GM18868 (cell line): ENCODE data around the gene CDK5RAP1.

Source experiments
- ATAC-seq: cut with Tn5 transposase; IDR thresholded peaks from one replicate; pipeline ENCODE4 v1.9.1; 2021; ENCODE audit warnings: mild to moderate bottlenecking, moderate library complexity; ENCODE audit not compliant: unreplicated experiment

Gene CDK5RAP1

DNA sequence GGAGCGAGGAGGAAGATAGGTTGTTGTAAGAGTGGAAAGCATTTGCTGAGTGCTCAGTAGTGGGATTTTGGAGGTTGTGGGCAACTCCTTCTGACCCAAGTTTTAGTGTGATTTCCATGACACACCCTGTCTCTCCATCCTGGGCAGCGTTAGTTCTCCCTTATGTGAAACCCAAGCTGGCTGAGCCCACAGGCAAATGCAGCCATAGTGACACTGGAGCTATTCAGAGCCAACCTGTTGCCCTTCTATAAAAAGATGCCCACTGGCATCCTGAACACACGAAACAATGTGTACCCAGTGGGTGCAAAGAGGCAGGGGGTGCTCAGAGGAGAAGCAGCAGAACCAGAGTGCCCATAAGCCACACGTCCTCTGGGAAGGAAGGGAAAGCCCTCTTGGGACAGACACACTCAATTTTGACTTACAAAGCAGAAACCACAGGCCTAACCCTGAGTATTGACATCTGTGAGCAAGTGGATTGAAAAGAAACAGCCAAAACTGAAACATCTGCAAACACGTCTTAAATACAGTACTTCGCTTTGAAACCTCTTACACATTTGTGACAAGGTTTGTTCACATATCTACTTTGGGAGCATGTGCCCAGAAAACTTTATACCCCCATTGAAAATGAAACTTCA, 63.7 kb downstream of the CDK5RAP1 start:
- no peak for ATAC-seq

DNA sequence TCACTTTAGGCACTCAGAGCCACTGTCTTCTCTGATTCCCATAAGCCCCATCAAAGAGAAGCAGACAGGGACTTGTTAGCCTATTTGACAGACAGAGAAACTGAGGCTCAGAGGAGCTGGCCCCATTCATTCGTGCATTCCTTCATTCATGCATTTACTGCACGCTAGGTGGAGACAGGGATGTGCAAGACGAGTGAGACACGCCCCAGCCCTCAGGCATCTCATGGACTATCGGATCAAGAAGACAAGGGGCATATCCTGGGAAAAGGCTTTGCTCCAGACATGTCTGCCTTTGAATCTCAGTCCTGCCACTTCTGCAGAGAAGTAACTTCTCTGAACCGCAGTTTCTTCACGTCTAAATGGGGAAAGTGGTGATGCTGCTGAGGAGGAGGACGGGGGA, 64.2 kb downstream of the CDK5RAP1 start:
- ATAC-seq: no peak

DNA sequence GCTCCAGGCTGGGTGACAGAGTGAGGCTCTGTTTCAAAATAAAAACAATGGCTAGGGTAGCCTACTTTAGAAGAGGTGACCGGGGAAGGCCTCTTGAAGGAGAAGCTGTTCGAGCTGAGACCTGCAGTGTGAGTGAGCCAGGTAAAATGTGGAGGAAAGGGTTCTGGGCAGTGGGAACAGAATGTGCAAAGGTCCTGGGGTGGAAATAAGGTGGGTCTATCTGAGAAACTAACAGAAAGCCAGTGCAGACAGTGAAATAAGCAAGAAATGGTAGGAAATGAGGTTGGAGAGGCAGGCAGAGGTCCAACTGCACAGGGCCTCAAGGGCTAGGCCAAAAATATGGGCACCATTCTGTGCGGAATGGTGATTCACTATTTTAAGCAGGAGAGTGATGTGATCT, 64.9 kb downstream of the CDK5RAP1 start:
- no peak for ATAC-seq

DNA sequence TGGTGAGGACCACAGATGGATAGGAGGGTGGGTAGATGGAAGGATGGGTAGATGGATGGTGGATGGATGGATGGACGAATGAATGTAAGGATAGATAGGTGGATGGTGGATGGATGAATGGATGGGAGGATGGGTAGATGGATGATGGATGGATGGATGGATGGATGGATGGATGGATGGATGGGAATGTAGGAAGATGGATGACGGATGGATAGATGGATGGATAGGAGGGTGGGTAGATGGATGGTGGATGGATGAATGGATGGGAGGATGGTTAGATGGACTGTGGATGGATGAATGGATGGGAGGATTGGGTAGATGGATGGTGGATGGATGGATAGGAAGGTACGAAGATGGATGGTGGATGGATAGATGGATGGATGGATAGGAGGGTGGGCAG, 67.2 kb downstream of the CDK5RAP1 start:
- ATAC-seq: no peak

DNA sequence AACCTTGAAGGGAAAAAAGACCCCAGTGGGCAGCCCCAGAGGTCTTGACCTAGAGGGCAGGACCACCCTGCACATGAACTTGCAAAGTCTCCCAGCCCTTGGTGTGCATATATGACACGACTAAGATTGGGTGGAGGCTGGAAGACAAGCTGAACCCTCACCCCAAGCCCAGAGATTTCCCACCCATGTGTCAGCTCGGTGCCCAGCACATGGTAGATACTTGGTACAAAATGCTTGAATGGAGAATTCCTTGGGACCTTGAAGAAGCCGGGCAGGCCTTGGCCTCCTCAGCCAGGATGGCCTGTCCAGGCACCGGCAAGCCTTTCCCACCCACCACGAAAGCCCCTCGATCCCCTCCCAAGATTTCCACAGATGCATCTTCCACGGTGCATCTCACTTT, 67.7 kb downstream of the CDK5RAP1 start:
- no peak for ATAC-seq

DNA sequence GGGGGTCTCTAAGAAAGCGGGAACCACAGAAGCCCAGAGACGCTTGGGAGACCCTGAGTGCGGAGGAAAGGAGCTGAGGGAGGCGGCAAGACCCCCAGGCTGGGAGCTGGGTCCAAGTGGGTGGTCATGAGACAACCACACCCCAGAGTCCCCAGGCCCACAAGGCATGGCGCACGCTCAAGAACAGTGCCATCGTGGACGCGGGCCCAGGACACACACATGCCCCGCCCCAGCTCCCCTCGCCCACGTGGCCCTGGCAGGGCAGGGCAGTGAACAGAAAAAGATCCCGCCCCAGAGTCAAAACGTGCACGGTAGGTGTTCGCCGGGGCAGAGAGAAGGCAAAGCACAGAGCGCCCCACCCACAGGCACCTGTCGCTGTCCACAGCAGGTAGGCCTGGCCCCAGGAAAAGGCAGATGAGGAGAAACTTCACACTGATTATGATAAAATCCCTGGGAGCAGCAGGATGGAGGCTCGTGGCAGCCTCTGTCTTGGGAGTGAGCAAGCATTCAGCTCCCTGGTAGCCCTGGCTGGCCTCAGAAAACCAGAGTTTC, 68.3 kb downstream of the CDK5RAP1 start:
- no peak for ATAC-seq

DNA sequence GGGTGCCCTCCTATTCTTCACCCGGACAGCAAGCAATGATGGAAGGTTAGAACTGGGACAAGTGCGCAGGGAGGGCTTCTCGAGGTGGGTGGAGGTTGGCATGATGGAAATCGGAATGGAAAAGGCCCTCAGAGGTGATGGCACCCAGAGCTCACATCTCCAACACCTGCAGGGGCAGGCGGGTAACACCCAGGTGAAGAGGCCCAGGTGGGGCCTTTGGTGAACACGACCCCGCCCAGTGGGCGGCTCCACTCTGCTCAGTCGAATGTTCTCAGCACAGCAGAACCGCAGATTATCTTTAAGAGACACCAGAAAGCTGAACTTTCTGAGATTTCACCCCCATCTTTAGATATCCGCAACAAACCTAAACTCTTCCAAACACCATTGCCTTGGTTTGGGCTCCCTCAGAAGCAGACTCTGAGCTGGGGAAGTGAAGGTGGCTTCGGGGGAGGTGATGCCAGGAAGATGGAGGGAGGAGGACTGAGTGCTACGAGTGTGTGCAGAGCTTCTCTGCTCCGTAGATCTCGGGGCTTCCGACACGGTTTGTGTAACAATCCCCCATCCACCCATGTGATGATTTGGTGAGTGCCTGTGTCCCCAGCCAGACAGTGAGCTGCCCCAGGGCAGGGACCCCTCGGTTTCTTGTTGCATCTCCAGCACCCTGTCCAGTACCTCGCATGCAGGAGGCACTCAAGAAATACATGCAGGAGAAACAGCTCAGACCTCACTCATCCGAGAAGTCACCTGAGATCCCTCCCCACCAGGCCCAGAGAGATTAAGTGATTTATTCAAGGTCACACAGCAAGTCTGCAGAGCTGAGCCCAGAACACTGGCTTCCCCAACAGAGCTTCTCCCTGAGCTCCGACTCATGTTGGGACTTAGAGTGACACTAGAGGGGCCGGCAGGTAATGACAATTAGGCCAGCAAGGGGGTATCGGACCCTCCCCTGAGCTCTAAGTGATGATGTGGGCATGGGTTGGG, 72.9 kb downstream of the CDK5RAP1 start:
- no peak for ATAC-seq

DNA sequence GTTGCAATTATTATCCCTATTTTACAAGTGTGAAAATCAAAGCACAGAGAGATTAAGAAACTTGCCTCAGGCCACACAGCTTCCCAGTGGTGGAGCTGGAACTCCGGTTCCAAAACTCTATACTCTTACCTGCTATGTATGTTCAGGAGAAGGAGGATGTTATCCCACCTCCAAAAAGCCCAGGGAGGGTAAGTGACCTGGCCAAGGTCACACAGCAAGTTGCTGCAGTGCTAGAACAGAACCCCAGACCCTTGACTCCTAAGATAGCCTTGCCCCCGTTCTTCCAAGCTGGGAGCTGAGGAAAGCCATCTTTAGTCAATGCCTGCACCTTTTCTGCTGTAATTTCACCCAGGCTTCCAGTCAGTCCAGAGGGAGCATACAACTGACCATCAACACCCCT, 76.0 kb downstream of the CDK5RAP1 start:
- no peak for ATAC-seq

DNA sequence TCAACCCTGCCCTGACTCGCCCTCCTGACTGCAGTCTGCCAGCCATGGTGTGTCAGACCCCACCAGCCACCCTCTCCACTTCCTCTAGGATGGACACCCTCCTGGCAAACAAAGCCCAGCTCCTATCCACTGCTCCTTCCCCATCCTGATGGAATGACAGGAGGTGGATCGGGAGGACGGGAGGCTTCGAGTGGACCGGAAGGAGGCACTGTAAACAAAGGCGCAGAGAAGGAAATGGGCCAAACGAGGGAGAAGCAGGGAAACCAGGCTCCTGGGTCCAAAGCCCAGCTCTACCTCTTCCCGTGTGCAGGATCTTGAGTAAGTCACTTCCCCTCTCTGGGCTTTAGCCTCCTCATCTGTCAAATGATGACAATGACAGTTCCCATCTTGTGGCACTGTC, 78.1 kb downstream of the CDK5RAP1 start:
- ATAC-seq: no peak

DNA sequence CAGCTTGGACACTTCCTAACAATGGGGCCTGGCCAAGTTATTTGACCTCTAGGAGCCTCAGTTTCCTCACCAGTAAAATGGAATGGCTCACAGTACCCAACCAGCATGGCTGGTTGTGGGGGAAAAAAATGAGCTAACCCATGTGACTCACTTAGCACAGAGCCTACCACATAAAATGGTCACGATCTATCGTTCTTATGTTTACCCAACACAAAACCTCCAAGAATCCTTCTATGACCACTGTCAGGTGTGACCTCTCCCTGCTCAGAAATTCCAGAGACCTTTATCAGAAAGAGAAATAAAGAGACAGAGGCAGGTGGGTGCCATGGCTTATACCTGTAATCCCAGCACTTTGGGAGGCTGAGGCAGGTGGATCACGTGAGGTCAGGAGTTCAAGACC, 78.9 kb downstream of the CDK5RAP1 start:
- no peak for ATAC-seq

DNA sequence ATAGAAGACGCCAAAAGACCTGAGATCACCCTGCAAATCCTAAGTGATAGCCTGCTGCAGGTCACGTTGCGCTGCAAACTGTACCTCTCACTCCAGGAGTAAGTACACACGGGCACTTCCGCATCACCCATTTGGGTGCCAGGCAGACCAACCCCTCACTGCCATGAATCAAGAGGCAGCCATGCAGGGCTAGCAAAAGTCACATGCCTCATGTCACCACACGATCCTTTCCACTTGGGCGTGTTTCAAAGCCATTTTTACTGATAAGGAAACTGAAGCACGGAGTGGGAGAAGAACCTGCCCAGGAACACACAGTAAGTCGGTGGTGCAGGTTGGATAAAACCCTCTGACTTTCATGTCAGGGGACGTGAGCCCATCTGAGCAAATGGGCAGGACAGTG, 81.3 kb downstream of the CDK5RAP1 start:
- no peak for ATAC-seq

DNA sequence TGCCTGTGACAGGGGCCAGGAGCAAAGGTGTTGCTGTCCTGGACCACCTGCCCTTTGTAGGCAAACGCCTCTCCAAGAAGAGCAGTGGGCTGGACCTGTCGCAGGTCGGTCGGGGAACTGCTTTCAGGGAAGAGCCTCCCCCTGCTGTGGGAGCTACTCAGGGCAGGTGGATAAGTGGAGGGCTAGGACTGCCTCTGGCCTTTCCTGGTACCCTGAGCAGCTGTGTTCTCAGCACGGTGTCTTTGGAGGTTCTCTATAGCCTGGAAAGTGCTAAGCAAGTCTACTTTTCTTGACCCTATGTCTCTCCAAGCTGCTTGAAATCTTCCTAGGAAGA, 83.3 kb downstream of the CDK5RAP1 start:
- ATAC-seq: no peak

DNA sequence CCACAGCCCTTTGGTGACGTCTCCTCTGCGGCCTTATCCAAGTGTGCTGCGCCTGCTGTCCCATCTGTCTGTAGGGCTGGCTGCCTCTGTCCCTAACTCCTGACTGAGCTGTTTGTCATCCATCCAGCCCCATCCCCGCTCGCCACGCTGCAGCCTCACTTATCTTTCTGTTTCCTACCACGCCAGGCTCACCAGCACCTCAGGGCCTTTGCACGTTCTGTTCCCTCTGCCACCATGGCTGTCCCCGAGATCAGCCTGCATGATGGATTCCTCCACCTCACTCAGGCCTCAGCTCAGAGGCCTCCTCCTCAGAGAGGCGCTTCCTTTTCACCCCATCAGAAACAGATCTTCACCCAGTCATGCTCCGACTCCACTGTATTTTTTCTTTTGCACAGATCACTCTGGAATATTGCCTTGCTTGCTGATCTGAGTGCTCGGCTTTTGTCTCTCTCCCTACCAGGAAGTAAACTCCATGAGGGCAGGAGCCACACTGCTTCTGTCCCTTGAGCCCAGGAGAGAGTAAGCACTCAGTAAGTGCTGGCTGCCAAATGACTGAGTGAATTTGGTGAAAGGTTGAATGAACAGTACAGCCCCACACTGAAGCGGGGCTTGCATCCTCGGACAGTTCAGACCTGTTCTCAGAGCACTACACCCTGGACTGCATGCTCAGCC, 83.8 kb downstream of the CDK5RAP1 start:
- ATAC-seq: no peak

DNA sequence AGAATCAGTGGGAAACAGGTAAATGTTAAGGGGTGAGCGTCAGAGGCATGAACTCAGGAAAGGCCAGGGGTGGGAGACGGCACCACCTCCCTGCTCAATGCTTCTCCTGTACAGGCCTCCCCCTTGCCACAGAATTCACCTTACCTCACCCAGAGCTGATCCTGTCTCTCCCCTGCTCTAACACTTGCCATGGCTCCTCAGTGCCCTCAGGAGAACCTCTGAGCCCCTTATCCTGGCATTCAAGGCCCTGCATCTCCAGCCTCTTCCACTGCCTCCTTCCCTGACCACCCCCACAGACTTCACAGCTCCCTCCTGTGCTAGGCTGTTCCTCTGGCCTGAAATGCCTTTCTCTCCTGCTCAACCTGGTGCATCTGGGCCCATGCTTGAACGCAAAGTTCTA, 84.4 kb downstream of the CDK5RAP1 start:
- ATAC-seq: no peak

DNA sequence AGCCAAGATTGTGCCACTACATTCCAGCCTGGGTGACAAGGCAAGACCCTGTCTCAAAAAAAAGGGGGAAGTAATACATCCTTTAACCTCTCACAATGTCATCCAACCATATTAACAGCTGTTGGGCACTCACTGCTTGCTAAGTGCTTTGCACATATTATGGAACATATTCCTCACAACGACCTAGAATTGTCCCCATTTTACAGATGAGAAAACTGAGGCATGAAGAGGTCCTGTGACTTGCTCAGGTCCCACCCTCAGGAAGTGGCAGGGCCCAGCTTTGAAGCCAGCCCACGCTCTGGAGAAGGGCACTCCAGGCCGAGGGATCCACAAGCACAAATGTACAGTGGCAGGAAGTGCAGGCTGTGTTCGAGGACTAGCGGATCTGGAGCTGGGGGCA, 85.0 kb downstream of the CDK5RAP1 start:
- ATAC-seq: no peak

DNA sequence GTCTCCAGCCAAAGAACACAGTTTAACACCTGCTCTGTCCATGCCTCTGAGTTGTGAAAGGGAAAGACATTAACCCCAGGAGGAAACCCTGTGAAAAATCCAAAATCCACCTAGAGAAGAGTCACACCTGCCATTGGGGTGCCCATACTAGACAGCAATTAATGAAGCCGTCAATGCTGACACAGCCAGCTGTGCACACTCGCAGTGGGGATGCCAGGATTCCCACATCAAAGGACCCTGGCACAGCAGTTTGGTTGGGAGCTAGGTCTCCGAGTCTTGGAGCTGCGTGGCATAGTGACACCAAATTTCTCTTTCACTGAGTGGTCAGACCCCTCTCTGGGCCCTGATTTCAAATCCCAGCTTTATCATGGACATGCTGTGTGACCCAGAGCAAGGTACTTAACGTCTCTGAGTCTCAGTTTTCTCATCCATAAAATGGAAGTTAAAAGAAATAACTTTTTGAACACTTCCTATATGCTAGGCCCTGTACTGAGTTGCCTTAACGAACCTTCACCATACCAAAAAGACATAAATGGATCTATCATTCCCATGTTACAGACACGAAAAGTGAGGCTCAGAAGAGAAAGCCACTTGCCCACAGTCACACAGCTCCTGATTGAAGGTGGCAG, 87.5 kb downstream of the CDK5RAP1 start:
- ATAC-seq: no peak

DNA sequence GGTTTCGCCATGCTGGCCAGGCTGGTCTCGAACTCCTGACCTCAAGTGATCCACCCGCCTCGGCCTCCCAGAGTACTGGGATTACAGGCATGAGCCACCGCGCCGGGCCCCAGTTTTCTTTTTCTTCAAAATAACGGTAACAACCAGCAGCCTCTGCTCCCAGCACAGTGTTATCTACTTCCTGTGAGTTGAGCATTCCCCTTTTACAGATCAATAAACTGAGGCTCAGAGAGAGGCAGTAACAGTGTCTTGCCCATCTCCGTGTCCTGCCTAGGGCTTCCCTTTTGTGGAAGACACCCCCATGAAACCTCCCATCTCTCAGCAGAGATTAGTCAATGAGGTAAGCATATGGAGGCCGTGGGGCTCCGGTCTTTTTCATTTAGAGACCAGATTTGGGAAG, 88.7 kb downstream of the CDK5RAP1 start:
- ATAC-seq: no peak

DNA sequence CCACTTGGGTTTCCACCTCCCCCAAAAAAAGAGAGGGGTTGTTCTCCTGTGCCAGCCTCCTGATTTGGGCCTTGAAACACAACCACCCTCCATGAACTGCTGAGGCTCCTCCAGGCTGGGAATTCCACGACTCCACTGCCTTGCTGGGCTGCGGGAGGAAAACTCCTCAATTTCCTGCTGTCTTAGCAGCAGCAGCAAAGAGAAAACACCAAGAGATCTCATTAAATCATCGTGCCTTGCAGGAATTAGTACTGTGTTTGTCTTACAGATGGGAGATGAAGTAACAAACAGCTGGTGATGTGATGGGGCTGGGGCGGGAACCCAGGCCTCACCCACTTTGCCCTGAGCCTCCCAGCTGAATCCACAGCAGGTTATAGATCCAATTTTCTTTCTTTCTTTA, 89.3 kb downstream of the CDK5RAP1 start:
- no peak for ATAC-seq

DNA sequence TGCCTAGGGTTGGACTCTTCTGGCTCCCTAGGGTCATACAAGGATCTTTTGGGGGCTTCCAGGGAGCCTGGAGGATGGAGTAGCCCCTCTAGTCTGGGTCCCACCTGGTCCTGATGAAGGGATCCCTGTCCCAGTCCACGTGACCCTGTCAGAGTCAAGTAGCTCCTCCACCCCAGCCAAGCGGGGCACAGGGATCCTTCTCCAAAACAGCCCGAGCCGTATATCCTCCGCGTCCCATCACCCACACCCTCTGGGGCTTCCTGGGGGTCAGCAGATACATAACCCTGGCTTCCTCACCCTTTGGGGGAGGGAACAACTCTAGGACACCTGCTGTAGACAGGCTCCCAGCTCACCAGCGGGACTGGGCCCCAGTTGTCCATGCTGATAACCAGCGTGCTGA, 90.3 kb downstream of the CDK5RAP1 start:
- ATAC-seq: no peak

DNA sequence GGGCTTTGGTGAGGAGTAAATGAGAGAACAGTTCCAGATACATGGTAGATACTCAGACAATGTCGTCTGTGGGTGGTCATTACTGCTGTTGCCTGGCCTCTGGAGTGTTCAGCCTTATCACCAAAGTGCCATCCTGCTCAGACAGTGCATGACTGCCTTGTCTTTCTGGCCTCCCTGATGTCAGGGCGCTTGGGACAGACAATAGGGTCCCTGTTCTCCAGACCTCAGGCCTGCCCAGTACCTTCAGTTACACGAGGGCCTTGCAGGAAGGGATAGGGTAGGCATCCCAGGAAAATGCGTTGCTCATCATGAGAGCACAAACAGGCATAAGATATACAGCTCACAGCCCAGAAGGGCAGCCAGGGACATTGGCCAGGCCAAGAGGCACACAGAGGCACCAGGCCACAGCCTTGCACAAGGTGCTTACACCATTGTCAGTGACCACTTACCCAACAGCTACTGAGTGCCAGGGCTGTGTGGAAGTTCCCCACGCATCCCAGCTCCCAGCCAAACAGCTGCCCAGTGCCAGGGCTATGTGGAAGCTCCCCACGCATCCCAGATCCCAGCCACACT, 90.9 kb downstream of the CDK5RAP1 start:
- ATAC-seq: no peak

DNA sequence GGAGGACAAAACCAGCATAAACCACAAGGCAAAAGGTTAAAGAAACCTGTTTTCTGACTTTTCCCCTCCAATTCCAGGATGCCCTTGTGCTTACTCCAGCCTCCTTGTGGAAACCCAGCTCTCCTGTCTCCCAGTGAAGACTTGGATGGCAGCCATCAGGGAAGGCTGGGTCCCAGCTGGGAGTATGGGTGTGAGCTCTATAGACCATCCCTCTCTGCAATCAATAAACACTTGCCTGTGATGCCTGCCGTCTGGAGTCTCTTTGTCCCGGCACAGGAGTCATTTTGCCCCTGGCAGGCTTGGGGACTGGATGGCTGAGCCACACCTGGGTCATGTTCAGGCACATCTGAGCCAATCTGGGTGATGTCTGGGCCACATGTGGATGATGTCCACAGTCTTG, 91.7 kb downstream of the CDK5RAP1 start:
- ATAC-seq: no peak
